ENCODE data around the gene HPSE. TPM values are rescaled to one million over a fixed set of nuclear protein-coding genes. Genes with fewer than 3 reads are reported as not detected.

Gene HPSE
- total and polyA plus RNA-seq, 2 of the 8 experiments (the other 6 are each of a cell fraction or from before 2014, with no cell fraction given), result 1.5 to 5.0 TPM

- Histone ChIP-seq H3K36me3 (ENCODE audit: control insufficient read depth in 2 of 4, insufficient read depth in 4 of 4, low read length in 3 of 4) (no peaks in the 10 kb centered on the region), H3K18ac (ENCODE audit: extremely low read depth, low read length) (no peak overlapping the region), H2AFZ (ENCODE audit: low read length) (no peak overlapping the region), H3K79me1 (ENCODE audit: low read depth, low read length) (no peaks in the 10 kb centered on the region), H3K9me3 (ENCODE audit: insufficient read depth in 2 of 2, low read depth in 1 of 2, low read length in 1 of 2) (peaks cover 0 to 3% of the 10 kb centered on the region in 2 experiments; a peak in 1 of 4 replicates), H3K4ac (replicated peaks; ENCODE audit: insufficient read length, low read depth, low read length) (no peak overlapping the region), H3K9ac (replicated peaks in 1 of 4; ENCODE audit: extremely low read depth in 1 of 4, low read depth in 3 of 4, low read length in 3 of 4) (no peak overlapping the region), H3K23ac (ENCODE audit: insufficient read length) (no peak overlapping the region), H2AK5ac (ENCODE audit: low read depth, low read length) (no peak overlapping the region), H2BK120ac (replicated peaks; ENCODE audit: low read depth, low read length) (no peak overlapping the region), H3K56ac (replicated peaks; ENCODE audit: insufficient read length, low read depth, low read length) (no peak overlapping the region), H2BK5ac (ENCODE audit: low read depth, low read length) (no peak overlapping the region), H3K4me2 (ENCODE audit: insufficient read depth in 1 of 2, low read depth in 2 of 2, low read length in 2 of 2) (no peak overlapping the region), H3K23me2 (ENCODE audit: low read depth, low read length) (no peaks in the 10 kb centered on the region), H4K8ac (ENCODE audit: extremely low read depth, insufficient read depth, low read length) (no peak overlapping the region), H4K91ac (replicated peaks; ENCODE audit: insufficient read length, low read length) (no peak overlapping the region), H3K14ac (ENCODE audit: insufficient read length) (no peak overlapping the region), H2BK20ac (ENCODE audit: low read length) (no peak overlapping the region), H4K20me1 (replicated peaks in 1 of 2; ENCODE audit: control insufficient read depth in 1 of 2, insufficient read depth in 2 of 2, low read length in 2 of 2) (no peaks in the 10 kb centered on the region), H4K5ac (ENCODE audit: insufficient read length, low read depth, low read length) (no peak overlapping the region), H2BK15ac (ENCODE audit: low read length) (no peak overlapping the region), H3K27me3 (replicated peaks in 1 of 4; ENCODE audit: control insufficient read depth in 3 of 4, extremely low read depth in 1 of 4, insufficient read depth in 3 of 4, low read length in 3 of 4) (no peaks in the 10 kb centered on the region), H3K27ac (ENCODE audit: low read depth, low read length) (no peak overlapping the region), H2BK12ac (ENCODE audit: low read depth, low read length) (no peak overlapping the region), H3K4me3 (ENCODE audit: extremely low read depth in 1 of 4, insufficient read depth in 2 of 4, low read depth in 3 of 4, low read length in 4 of 4) (no peak overlapping the region), H3K4me1 (replicated peaks in 1 of 4; ENCODE audit: control insufficient read depth in 3 of 4, insufficient read depth in 4 of 4, low read length in 3 of 4) (peaks cover 0 to 7% (median 1%) of the 10 kb centered on the region in 4 experiments; a peak in 3 of 7 replicates), H3K79me2 (ENCODE audit: control insufficient read depth in 1 of 2, insufficient read depth in 2 of 2, low read length in 2 of 2) (no peaks in the 10 kb centered on the region)
- POLR2A ChIA-PET (ENCODE audit: partially characterized antibody), result interaction anchor here (1.1 kb wide), 1 partner anchor 458 kb away, joined by 4 read pairs; the partner anchor contains the start of gene THAP9
- FAIRE-seq, result no peak
- DNase-seq (ENCODE audit: low read depth in 1 of 2, low spot score in 2 of 2), result no peak
- CTCF ChIA-PET (ENCODE audit: partially characterized antibody), result interaction anchor here (0.7 to 1.2 kb wide), 2 partner anchors 32 to 77 kb away, joined by 3 read pairs; no protein-coding TSS in a partner anchor
- TF ChIP-seq RNF2 (IDR thresholded peaks at IDR 0.05; ENCODE audit: borderline replicate concordance, low read depth, low read length, missing control alignments, poor library complexity, severe bottlenecking) (no peak), SIRT6 (IDR thresholded peaks at IDR 0.05; ENCODE audit: low read length) (no peak), CBX5 (IDR thresholded peaks at IDR 0.05; ENCODE audit: low read depth, low read length) (no peak), JUND (IDR thresholded peaks at IDR 0.05; ENCODE audit: low read length) (no peak), KDM4A (IDR thresholded peaks at IDR 0.05; ENCODE audit: low read depth, low read length, severe bottlenecking) (no peak), CEBPB (IDR thresholded peaks at IDR 0.05; ENCODE audit: low read depth, low read length) (no peak), SUZ12 (IDR thresholded peaks at IDR 0.05; ENCODE audit: low read length) (no peak), TBP (IDR thresholded peaks at IDR 0.05; ENCODE audit: low read depth, low read length) (no peak), TAF1 (IDR thresholded peaks at IDR 0.05; ENCODE audit: low read depth, low read length) (no peak), CREB1 (IDR thresholded peaks at IDR 0.05) (no peak), RFX5 (IDR thresholded peaks at IDR 0.05; ENCODE audit: borderline replicate concordance, low read depth, low read length) (no peak), CTBP2 (IDR thresholded peaks at IDR 0.05; ENCODE audit: borderline replicate concordance, insufficient read depth, insufficient read length, low read length) (no peak), YY1 (IDR thresholded peaks at IDR 0.05; ENCODE audit: low read depth, low read length) (no peak), ZNF274 (IDR thresholded peaks at IDR 0.05; ENCODE audit: borderline replicate concordance, extremely low read depth, low read length) (no peak)
- WGBS, 2 experiments (ENCODE audit: extremely low coverage in 1 of 2, insufficient coverage in 1 of 2, insufficient read length in 1 of 2, insufficient replicate concordance in 2 of 2, low coverage in 1 of 2, low lambda C conversion rate in 2 of 2, missing lambda C conversion rate in 1 of 2), result 90% methylated on average over 1 of the region's 1 CpG; no CpG with 5 or more reads in 1 of the 2 experiments
These were observed 23.8 kb upstream of the HPSE start for GRCh38 chr4:83358410-83358809.
